Measurements from ENCODE around the gene EID3.
"Not testable (repeated sequence)": the region's sequence is repeated elsewhere in the genome, so short reads cannot be mapped to it uniquely, and the experiment has no call there.

Gene EID3

DNA sequence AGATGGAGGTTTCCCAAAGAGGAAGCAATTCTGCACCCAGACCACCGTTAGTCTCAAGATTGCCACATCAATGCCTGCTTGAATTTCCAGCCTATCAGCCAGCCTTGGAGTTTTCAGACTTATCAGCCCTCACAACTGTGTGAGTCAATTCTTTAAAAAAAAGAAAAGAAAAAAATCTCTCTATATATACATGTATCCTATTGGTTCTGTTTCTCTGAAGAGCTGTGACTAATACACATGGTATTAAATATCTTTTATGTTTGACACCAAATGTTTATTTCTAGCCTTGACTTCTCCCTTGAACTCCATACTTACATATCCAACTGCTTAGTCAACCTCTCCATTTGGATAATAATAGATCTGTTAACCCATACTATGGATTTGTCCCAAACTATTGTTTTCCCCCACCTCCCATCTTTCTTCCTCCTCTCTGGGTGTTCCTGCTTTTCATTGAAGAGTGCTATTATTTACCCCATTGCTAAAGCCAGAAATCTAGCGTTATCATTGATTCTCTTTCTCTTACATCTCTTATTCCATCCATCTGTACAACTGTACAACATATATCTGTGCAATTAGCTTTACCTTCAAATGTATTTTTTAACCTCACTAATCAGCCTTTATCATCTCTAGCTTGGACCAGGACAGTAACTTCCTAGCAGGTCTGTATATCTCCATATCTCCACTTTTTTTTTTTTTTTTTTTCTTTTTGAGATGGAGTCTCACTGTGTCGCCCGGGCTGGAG lies 22.7 kb upstream of the EID3 start:
- Mint-ChIP-seq H3K27ac (no peak overlapping the region), H3K4me3 (no peak overlapping the region), H3K4me1 (peaks cover 6% of the 10 kb centered on the region), H3K9me3 (no peaks in the 10 kb centered on the region), H3K27me3 (peaks cover 5% of the 10 kb centered on the region), H3K36me3 (no peaks in the 10 kb centered on the region)
- ATAC-seq (ENCODE audit: low read depth), result no peak
- no peak for DNase-seq (ENCODE audit: low spot score in 2 of 2)

GRCh38 chr12:104281636-104282035 lies 21.9 kb upstream of the EID3 start:
- Mint-ChIP-seq H3K27ac (no peak overlapping the region), H3K27me3 (peaks cover 5% of the 10 kb centered on the region), H3K4me3 (no peak overlapping the region), H3K36me3 (no peaks in the 10 kb centered on the region), H3K4me1 (peaks cover 3% of the 10 kb centered on the region), H3K9me3 (no peaks in the 10 kb centered on the region)
- DNase-seq (ENCODE audit: low spot score in 2 of 2), result no peak
- no peak for ATAC-seq (ENCODE audit: low read depth)

DNA sequence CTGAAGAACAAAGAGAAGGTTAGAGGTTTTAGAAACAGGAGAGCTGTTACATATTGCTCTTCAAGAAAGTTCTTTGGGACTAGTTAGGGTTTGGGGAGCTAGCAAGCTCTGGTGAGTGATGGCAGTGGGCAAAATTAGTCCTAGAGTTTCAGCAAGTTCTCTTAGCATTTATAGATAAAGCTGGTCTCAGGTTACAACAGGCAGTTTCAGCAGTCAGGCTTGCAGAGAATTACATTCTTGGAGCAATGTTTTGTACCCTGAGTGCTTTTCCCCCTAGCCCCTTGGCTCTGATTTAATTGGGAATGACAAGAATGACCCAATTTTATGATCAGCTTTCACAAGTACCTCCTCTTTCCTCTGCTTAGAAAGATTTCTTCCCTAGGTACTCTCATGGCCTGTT lies 21.4 kb upstream of the EID3 start:
- ATAC-seq (ENCODE audit: low read depth), result no peak
- Mint-ChIP-seq H3K9me3 (no peaks in the 10 kb centered on the region), H3K27ac (no peak overlapping the region), H3K4me3 (no peak overlapping the region), H3K27me3 (peaks cover 5% of the 10 kb centered on the region), H3K4me1 (peaks cover 6% of the 10 kb centered on the region), H3K36me3 (no peaks in the 10 kb centered on the region)
- DNase-seq (ENCODE audit: low spot score in 2 of 2), result no peak

GRCh38 chr12:104285740-104286515 lies 17.6 kb upstream of the EID3 start:
- peaks cover 17% of the 10 kb centered on the region for H3K4me1 Mint-ChIP-seq
- peak overlapping the region; percentile 95 for H3K27ac Mint-ChIP-seq
- H3K4me3 Mint-ChIP-seq, result no peak overlapping the region
- no peaks in the 10 kb centered on the region for H3K9me3 Mint-ChIP-seq
- H3K27me3 Mint-ChIP-seq, result peaks cover 4% of the 10 kb centered on the region
- ATAC-seq (ENCODE audit: low read depth), result no peak
- DNase-seq (ENCODE audit: low spot score in 2 of 2), result no peak
- no peaks in the 10 kb centered on the region for H3K36me3 Mint-ChIP-seq

DNA sequence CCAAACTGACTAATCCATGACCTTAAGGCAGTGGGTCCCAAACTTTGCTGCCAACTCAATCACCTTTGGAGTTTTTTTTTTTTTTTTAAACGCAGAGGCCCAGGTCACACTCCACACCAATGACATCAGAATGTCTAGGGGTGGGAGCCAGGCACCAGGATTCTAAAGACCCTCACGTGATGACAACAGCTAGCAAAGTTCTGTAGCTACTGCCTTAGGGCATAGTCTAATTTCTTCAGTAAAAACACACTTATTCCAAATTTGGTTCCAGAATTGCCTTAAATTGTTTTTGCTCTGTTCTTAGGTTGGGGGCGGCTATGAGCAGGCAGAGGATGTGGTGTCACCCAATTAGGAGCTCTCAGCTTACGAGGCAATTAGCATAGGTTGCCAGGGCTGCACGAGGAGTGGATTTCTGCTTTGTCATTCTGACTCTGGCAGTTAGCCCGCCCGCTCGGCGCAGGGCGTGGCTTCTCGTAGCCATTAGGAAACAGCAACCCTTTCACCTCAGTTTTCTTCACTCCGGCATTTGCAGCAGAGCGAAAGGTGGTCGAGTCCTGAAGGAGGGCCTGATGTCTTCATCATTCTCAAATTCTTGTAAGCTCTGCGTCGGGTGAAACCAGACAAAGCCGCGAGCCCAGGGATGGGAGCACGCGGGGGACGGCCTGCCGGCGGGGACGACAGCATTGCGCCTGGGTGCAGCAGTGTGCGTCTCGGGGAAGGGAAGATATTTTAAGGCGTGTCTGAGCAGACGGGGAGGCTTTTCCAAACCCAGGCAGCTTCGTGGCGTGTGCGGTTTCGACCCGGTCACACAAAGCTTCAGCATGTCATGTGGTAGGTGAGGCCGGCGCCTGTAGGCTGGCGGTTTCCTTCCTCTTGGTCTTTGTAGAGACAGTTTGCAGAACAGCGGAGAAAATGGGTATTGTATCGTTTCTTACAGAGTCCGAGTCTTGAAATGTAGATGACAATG lies 16.7 kb upstream of the EID3 start:
- Mint-ChIP-seq H3K4me1 (peaks cover 17% of the 10 kb centered on the region), H3K27ac (peak overlapping the region; percentile 95), H3K4me3 (peak overlapping the region; percentile 99), H3K36me3 (no peaks in the 10 kb centered on the region), H3K27me3 (no peaks in the 10 kb centered on the region), H3K9me3 (no peaks in the 10 kb centered on the region)
- DNase-seq (ENCODE audit: low spot score in 2 of 2) (peak; percentile 66 to 81), ATAC-seq (ENCODE audit: low read depth) (peak; percentile 82)

GRCh38 chr12:104288635-104289274 lies 14.8 kb upstream of the EID3 start:
- H3K4me1 Mint-ChIP-seq, result peaks cover 17% of the 10 kb centered on the region
- H3K27me3 Mint-ChIP-seq, result no peaks in the 10 kb centered on the region
- no peaks in the 10 kb centered on the region for H3K9me3 Mint-ChIP-seq
- H3K36me3 Mint-ChIP-seq, result peaks cover 2% of the 10 kb centered on the region
- peak overlapping the region; percentile 99 for H3K4me3 Mint-ChIP-seq
- ATAC-seq (ENCODE audit: low read depth), result peak; percentile 72
- peak overlapping the region; percentile 95 for H3K27ac Mint-ChIP-seq
- DNase-seq (ENCODE audit: low spot score in 2 of 2), result peak; percentile 66 to 81

- Mint-ChIP-seq H3K9me3 (no peaks in the 10 kb centered on the region), H3K4me1 (peaks cover 19% of the 10 kb centered on the region), H3K36me3 (peaks cover 5% of the 10 kb centered on the region), H3K4me3 (no peak overlapping the region), H3K27me3 (no peaks in the 10 kb centered on the region), H3K27ac (no peak overlapping the region)
- ATAC-seq (ENCODE audit: low read depth) (no peak), DNase-seq (ENCODE audit: low spot score in 2 of 2) (no peak)
Measured at GRCh38 chr12:104290320-104290719, 13.2 kb upstream of the EID3 start.

GRCh38 chr12:104290855-104291254 lies 12.7 kb upstream of the EID3 start:
- DNase-seq (ENCODE audit: low spot score in 2 of 2) (no peak), ATAC-seq (ENCODE audit: low read depth) (no peak)
- Mint-ChIP-seq H3K4me1 (peaks cover 23% of the 10 kb centered on the region), H3K9me3 (no peaks in the 10 kb centered on the region), H3K4me3 (no peak overlapping the region), H3K36me3 (peaks cover 9% of the 10 kb centered on the region), H3K27me3 (no peaks in the 10 kb centered on the region), H3K27ac (no peak overlapping the region)

GRCh38 chr12:104291867-104292524 lies 11.5 kb upstream of the EID3 start:
- H3K36me3 Mint-ChIP-seq, result peaks cover 11% of the 10 kb centered on the region
- no peak overlapping the region for H3K4me3 Mint-ChIP-seq
- no peaks in the 10 kb centered on the region for H3K9me3 Mint-ChIP-seq
- H3K27me3 Mint-ChIP-seq, result no peaks in the 10 kb centered on the region
- ATAC-seq (ENCODE audit: low read depth) (no peak), DNase-seq (ENCODE audit: low spot score in 2 of 2) (no peak)
- no peak overlapping the region for H3K27ac Mint-ChIP-seq
- H3K4me1 Mint-ChIP-seq, result peaks cover 18% of the 10 kb centered on the region

GRCh38 chr12:104292872-104293794 lies 10.4 kb upstream of the EID3 start:
- DNase-seq (ENCODE audit: low spot score in 2 of 2), result no peak
- Mint-ChIP-seq H3K9me3 (no peaks in the 10 kb centered on the region), H3K36me3 (peaks cover 11% of the 10 kb centered on the region)

DNA sequence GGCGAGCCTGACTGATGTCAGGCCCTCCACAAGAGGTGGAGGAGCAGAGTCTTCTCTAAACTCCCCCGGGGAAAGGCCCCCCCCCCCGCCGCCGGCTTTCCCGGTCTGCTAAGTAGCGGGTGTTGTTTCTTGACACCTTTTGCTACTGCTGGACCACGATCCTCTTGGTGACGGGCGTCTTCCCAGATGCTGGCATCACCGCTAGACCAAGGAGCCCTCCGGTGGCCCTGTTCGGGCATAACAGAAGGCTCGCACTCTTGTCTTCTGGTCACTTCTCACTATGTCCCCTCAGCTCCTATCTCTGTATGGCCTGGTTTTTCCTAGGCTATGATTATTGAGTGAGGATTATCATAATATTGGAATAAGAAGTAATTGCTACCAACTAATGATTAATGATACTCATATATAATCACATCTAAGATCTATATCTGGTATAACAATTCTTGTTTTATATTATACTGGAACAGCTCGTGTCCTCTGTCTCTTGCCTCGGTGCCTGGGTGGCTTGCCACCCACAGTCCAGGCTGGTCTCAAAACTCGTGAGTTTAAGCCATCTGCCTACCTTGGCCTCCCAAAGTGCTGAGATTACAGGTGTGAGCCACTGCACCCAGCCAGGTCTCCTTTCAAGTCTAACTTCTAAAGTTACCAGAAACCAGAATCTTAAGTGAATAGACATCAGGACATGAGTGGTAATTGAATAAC lies 9.2 kb upstream of the EID3 start:
- not testable (repeated sequence) for DNase-seq (ENCODE audit: low spot score in 2 of 2); H3K9me3 Mint-ChIP-seq; H3K4me3 Mint-ChIP-seq; H3K27me3 Mint-ChIP-seq; H3K27ac Mint-ChIP-seq; H3K4me1 Mint-ChIP-seq; ATAC-seq (ENCODE audit: low read depth)
- peaks cover 11% of the 10 kb centered on the region for H3K36me3 Mint-ChIP-seq

More at GRCh38 chr12:104292872-104293794, 10.4 kb upstream of the EID3 start:
- Mint-ChIP-seq H3K27me3 (no peaks in the 10 kb centered on the region), H3K27ac (no peak overlapping the region), H3K4me1 (peaks cover 10% of the 10 kb centered on the region), H3K4me3 (no peak overlapping the region)
- no peak for ATAC-seq (ENCODE audit: low read depth)
